KOPT-K1 (cell line): ENCODE data around the gene DNAJA4.

Experiments used
- H3K27ac ChIP-seq: fragments of 200-600 bp; sonication (generic); 2 replicates; pipeline ENCODE4 v1.5.1; 2016; ENCODE audit warnings: antibody characterized with exemption, mild to moderate bottlenecking, low read depth, low read length; ENCODE audit not compliant: poor library complexity, severe bottlenecking
- H3K36me3 ChIP-seq: fragments of 200-600 bp; sonication (generic); 2 replicates; pipeline ENCODE4 v1.5.1; 2017; ENCODE audit warnings: antibody characterized with exemption, mild to moderate bottlenecking, low read length, moderate library complexity; ENCODE audit not compliant: insufficient read depth
- H3K9me3 ChIP-seq: fragments of 200-600 bp; sonication (generic); 2 replicates; pipeline ENCODE4 v1.5.1; 2017; ENCODE audit warnings: antibody characterized with exemption, low read length, mild to moderate bottlenecking; ENCODE audit not compliant: insufficient read depth, poor library complexity, severe bottlenecking

Gene DNAJA4

DNA sequence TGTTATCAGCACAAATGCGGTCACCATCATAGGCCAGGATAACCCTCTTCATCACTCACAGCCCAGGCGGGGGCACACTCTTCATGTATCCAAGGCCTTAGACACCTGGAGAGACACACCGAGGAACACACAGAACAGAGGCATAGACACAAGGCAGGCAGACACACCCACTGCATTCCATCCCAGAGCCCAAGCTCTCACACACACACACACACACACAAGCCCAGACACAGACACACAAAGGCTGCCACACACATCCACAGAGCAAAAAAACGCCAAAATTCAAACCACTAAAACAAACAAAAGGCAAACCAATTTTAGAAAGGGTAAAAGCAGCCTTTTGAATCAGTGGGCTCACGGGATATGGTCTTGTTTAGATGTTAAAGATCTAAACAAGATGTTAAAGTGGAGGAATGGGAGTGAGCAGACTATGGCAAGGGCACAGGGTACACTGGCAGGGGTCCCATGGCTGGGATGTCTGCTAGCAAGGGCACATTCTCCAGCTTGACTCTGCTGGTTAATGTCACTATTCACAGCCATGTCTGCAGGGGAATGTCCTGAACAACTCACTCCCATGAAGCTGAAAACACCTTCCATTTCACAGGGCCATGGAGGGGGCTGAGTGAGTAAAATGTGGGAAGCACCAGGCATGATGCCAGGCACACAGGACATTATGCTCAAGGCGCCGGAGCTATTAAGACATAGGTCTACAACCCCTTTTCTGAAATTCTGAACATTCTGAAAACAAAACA, 60.9 kb downstream of the DNAJA4 start:
- Histone ChIP-seq H3K36me3 (no peaks in the 10 kb centered on the region), H3K27ac (no peak overlapping the region), H3K9me3 (no peaks in the 10 kb centered on the region)

DNA sequence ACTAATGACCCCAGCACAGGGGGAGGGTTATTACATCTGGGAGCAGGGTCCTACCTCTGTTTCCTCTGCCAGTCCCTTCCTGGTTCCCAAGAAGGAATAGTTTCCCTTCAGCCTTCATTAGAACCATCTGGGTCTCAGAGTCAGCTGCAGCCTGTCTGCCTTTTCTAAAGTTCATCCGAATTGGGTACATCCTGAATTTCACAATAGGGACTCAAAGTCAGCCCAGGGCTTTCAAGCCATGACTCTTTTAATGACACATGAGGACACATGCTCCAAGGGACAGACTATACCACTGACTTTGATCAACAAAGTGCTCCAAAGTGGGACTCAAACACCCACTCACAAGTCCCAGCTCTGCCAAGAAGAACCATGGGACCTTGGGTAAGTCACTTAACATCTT, 63.1 kb downstream of the DNAJA4 start:
- Histone ChIP-seq H3K9me3 (no peaks in the 10 kb centered on the region), H3K36me3 (no peaks in the 10 kb centered on the region), H3K27ac (no peak overlapping the region)

GRCh38 chr15:78329625-78330024, 65.3 kb downstream of the DNAJA4 start:
- H3K36me3 ChIP-seq, result no peaks in the 10 kb centered on the region
- H3K27ac ChIP-seq, result no peak overlapping the region
- H3K9me3 ChIP-seq, result no peaks in the 10 kb centered on the region
